ENCODE measurements around the gene UNC45A. TPM values are rescaled to one million over a fixed set of nuclear protein-coding genes. Genes with fewer than 3 reads are reported as not detected.

Gene UNC45A
- polyA plus RNA-seq, 1 experiment: 63.3 TPM

- Histone ChIP-seq H3K27ac (ENCODE audit: low read depth, low read length) (no peak overlapping the region), H3K4me3 (ENCODE audit: low read depth, low read length) (no peak overlapping the region), H3K27me3 (ENCODE audit: control insufficient read depth, insufficient read depth, low read length) (no peaks in the 10 kb centered on the region), H3K9me3 (ENCODE audit: control insufficient read depth, insufficient read depth, low read length) (no peaks in the 10 kb centered on the region)
- ChIA-PET CTCF (interaction anchor here (0.8 to 7.8 kb wide), 4 partner anchors 23 to 69 kb away, joined by 3 to 70 read pairs (median 8); partner anchors contain the start of gene HDDC3), POLR2A (no interaction called here)
- TF ChIP-seq CTCF (IDR thresholded peaks at IDR 0.05; ENCODE audit: low read depth, low read length): no peak
- no peak for DNase-seq (ENCODE audit: low read depth, low spot score)
These were observed 51.9 kb downstream of the UNC45A start for GRCh38 chr15:90986790-90987507.

GRCh38 chr15:90987561-90988141, 52.6 kb downstream of the UNC45A start:
- Histone ChIP-seq H3K4me3 (ENCODE audit: low read depth, low read length) (no peak overlapping the region), H3K9me3 (ENCODE audit: control insufficient read depth, insufficient read depth, low read length) (no peaks in the 10 kb centered on the region), H3K27me3 (ENCODE audit: control insufficient read depth, insufficient read depth, low read length) (no peaks in the 10 kb centered on the region), H3K27ac (ENCODE audit: low read depth, low read length) (no peak overlapping the region)
- DNase-seq (ENCODE audit: low read depth, low spot score): no peak
- ChIA-PET POLR2A (no interaction called here), CTCF (interaction anchor here (0.8 to 7.8 kb wide), 4 partner anchors 24 to 68 kb away, joined by 3 to 70 read pairs (median 8); partner anchors contain the start of gene HDDC3)
- no peak for TF ChIP-seq CTCF (IDR thresholded peaks at IDR 0.05; ENCODE audit: low read depth, low read length)

- DNase-seq (ENCODE audit: low read depth, low spot score): no peak
- CTCF ChIA-PET: interaction anchor here (3.5 to 7.8 kb wide), 2 partner anchors 31 to 55 kb away, joined by 13 to 70 read pairs; partner anchors contain the start of gene HDDC3
- H3K27ac ChIP-seq (ENCODE audit: low read depth, low read length): no peak overlapping the region
- no peak overlapping the region for H3K4me3 ChIP-seq (ENCODE audit: low read depth, low read length)
- TF ChIP-seq CTCF (IDR thresholded peaks at IDR 0.05; ENCODE audit: low read depth, low read length): no peak
- POLR2A ChIA-PET: no interaction called here
- H3K9me3 ChIP-seq (ENCODE audit: control insufficient read depth, insufficient read depth, low read length): no peaks in the 10 kb centered on the region
- H3K27me3 ChIP-seq (ENCODE audit: control insufficient read depth, insufficient read depth, low read length): no peaks in the 10 kb centered on the region
These were observed 53.2 kb downstream of the UNC45A start for GRCh38 chr15:90988296-90988695.

- CTCF ChIA-PET: interaction anchor here (1.2 to 7.8 kb wide), 3 partner anchors 32 to 67 kb away, joined by 4 to 70 read pairs (median 13); partner anchors contain the start of gene HDDC3
- Histone ChIP-seq H3K9me3 (ENCODE audit: control insufficient read depth, insufficient read depth, low read length) (no peaks in the 10 kb centered on the region), H3K4me3 (ENCODE audit: low read depth, low read length) (no peak overlapping the region), H3K27me3 (ENCODE audit: control insufficient read depth, insufficient read depth, low read length) (no peaks in the 10 kb centered on the region), H3K27ac (ENCODE audit: low read depth, low read length) (no peak overlapping the region)
- TF ChIP-seq CTCF (IDR thresholded peaks at IDR 0.05; ENCODE audit: low read depth, low read length): no peak
- no peak for DNase-seq (ENCODE audit: low read depth, low spot score)
- POLR2A ChIA-PET: interaction anchor here (0.7 kb wide), 1 partner anchor 8 kb away, joined by 3 read pairs; no protein-coding TSS in a partner anchor
These were observed 54.1 kb downstream of the UNC45A start for GRCh38 chr15:90989040-90989768.
